ENCODE measurements around the gene ARNT2.

GRCh38 chr15:80442728-80443403 is 38.7 kb downstream of the ARNT2 start:
- TF ChIP-seq POLR2A (IDR thresholded peaks at IDR 0.05; ENCODE audit: low read depth, low read length) (no peak), POU2F2 (IDR thresholded peaks at IDR 0.05; ENCODE audit: low read depth, low read length) (no peak), POLR2AphosphoS5 (IDR thresholded peaks at IDR 0.05; ENCODE audit: low read depth, low read length) (no peak), SPI1 (IDR thresholded peaks at IDR 0.05; ENCODE audit: low read depth, low read length) (no peak), PAX5 (IDR thresholded peaks at IDR 0.05; ENCODE audit: insufficient read depth, low read length, severe bottlenecking) (no peak), TAF1 (IDR thresholded peaks at IDR 0.05; ENCODE audit: low read depth, low read length) (no peak)
